ENCODE measurements around the gene RASGRP3.

Gene RASGRP3

GRCh38 chr2:33522576-33522975 lies 46.1 kb downstream of the RASGRP3 start:
- Histone ChIP-seq H3K27me3 (ENCODE audit: insufficient read depth, low read length) (no peaks in the 10 kb centered on the region), H3K4me3 (ENCODE audit: low read depth, low read length, poor library complexity, severe bottlenecking) (no peak overlapping the region), H4K20me1 (ENCODE audit: insufficient read depth, low read length) (no peaks in the 10 kb centered on the region), H3K9me2 (ENCODE audit: low read depth, low read length) (no peaks in the 10 kb centered on the region), H3K27ac (ENCODE audit: low read depth, low read length, poor library complexity, severe bottlenecking) (no peak overlapping the region), H3K79me2 (ENCODE audit: insufficient read depth, low read length) (no peaks in the 10 kb centered on the region), H2AFZ (ENCODE audit: low read length) (no peak overlapping the region), H3K4me1 (ENCODE audit: insufficient read depth, low read length, severe bottlenecking) (peaks cover 10% of the 10 kb centered on the region), H3F3A (ENCODE audit: insufficient read depth, low read length) (no peaks in the 10 kb centered on the region), H3K9me3 (ENCODE audit: low read length) (no peaks in the 10 kb centered on the region), H3K4me2 (ENCODE audit: low read length) (no peak overlapping the region), H3K36me3 (ENCODE audit: insufficient read depth, low read length) (peaks cover 19% of the 10 kb centered on the region; the same call in 1 of the 2 replicates), H3K9ac (ENCODE audit: low read length) (no peak overlapping the region)
- TF ChIP-seq EZH2 (IDR thresholded peaks at IDR 0.05; ENCODE audit: borderline replicate concordance, low read length) (no peak), CTCF (IDR thresholded peaks at IDR 0.05; ENCODE audit: low read length) (no peak)

- H3K9me2 ChIP-seq (ENCODE audit: low read depth, low read length) = no peaks in the 10 kb centered on the region
- H4K20me1 ChIP-seq (ENCODE audit: insufficient read depth, low read length) = no peaks in the 10 kb centered on the region
- peak overlapping the region; percentile 63 for H3K27ac ChIP-seq (ENCODE audit: low read depth, low read length, poor library complexity, severe bottlenecking)
- no peak overlapping the region for H3K9ac ChIP-seq (ENCODE audit: low read length)
- H3K27me3 ChIP-seq (ENCODE audit: insufficient read depth, low read length) = no peaks in the 10 kb centered on the region
- H3F3A ChIP-seq (ENCODE audit: insufficient read depth, low read length) = no peaks in the 10 kb centered on the region
- TF ChIP-seq CTCF (IDR thresholded peaks at IDR 0.05; ENCODE audit: low read length) (no peak), EZH2 (IDR thresholded peaks at IDR 0.05; ENCODE audit: borderline replicate concordance, low read length) (no peak)
- peaks cover 38% of the 10 kb centered on the region for H3K4me1 ChIP-seq (ENCODE audit: insufficient read depth, low read length, severe bottlenecking)
- no peaks in the 10 kb centered on the region for H3K79me2 ChIP-seq (ENCODE audit: insufficient read depth, low read length)
- no peak overlapping the region for H3K4me3 ChIP-seq (ENCODE audit: low read depth, low read length, poor library complexity, severe bottlenecking)
- no peak overlapping the region for H3K4me2 ChIP-seq (ENCODE audit: low read length)
- peaks cover 9% of the 10 kb centered on the region; the same call in 1 of the 2 replicates for H3K36me3 ChIP-seq (ENCODE audit: insufficient read depth, low read length)
- H3K9me3 ChIP-seq (ENCODE audit: low read length) = no peaks in the 10 kb centered on the region
- no peak overlapping the region for H2AFZ ChIP-seq (ENCODE audit: low read length)
Observed at GRCh38 chr2:33525666-33526065, 49.2 kb downstream of the RASGRP3 start.

GRCh38 chr2:33526132-33526531 lies 49.7 kb downstream of the RASGRP3 start:
- no peaks in the 10 kb centered on the region for H3F3A ChIP-seq (ENCODE audit: insufficient read depth, low read length)
- H2AFZ ChIP-seq (ENCODE audit: low read length) = peak overlapping the region; percentile 57
- H3K27me3 ChIP-seq (ENCODE audit: insufficient read depth, low read length) = no peaks in the 10 kb centered on the region
- peaks cover 43% of the 10 kb centered on the region for H3K4me1 ChIP-seq (ENCODE audit: insufficient read depth, low read length, severe bottlenecking)
- H3K79me2 ChIP-seq (ENCODE audit: insufficient read depth, low read length) = no peaks in the 10 kb centered on the region
- no peaks in the 10 kb centered on the region for H3K9me2 ChIP-seq (ENCODE audit: low read depth, low read length)
- H3K4me2 ChIP-seq (ENCODE audit: low read length) = no peak overlapping the region
- no peaks in the 10 kb centered on the region for H4K20me1 ChIP-seq (ENCODE audit: insufficient read depth, low read length)
- no peak overlapping the region for H3K4me3 ChIP-seq (ENCODE audit: low read depth, low read length, poor library complexity, severe bottlenecking)
- TF ChIP-seq EZH2 (IDR thresholded peaks at IDR 0.05; ENCODE audit: borderline replicate concordance, low read length) (no peak), CTCF (IDR thresholded peaks at IDR 0.05; ENCODE audit: low read length) (no peak)
- no peaks in the 10 kb centered on the region for H3K9me3 ChIP-seq (ENCODE audit: low read length)
- no peak overlapping the region for H3K9ac ChIP-seq (ENCODE audit: low read length)
- H3K27ac ChIP-seq (ENCODE audit: low read depth, low read length, poor library complexity, severe bottlenecking) = peak overlapping the region; percentile 63
- peaks cover 8% of the 10 kb centered on the region; the same call in 1 of the 2 replicates for H3K36me3 ChIP-seq (ENCODE audit: insufficient read depth, low read length)
